SK-N-SH (cell line): ENCODE measurements around the gene ZNF804A. TPM values are rescaled to one million over a fixed set of nuclear protein-coding genes. Genes with fewer than 3 reads are reported as not detected.

Experiments
- CTCF ChIA-PET: fragments of 300-600, 350-600 bp; formaldehyde crosslinking; extraction: SDS; loops from one replicate; lab custom pipeline; 2021; lab: Yijun Ruan, JAX
- POLR2A ChIA-PET: fragments of 350-600 bp; sonication (Branson Sonifier 250); formaldehyde crosslinking; extraction: SDS; loops from one replicate; lab custom pipeline; 2020; ENCODE audit warnings: antibody characterized with exemption, inconsistent platforms; lab: Yijun Ruan, JAX
- DNase-seq: peaks from one replicate; pipeline ENCODE4 v3.0.0; 2012
- H2AFZ ChIP-seq: fragments of 200-600 bp; sonication (generic); 2 replicates; pipeline ENCODE4 v1.8.1; 2016; ENCODE audit warnings: antibody characterized with exemption, mild to moderate bottlenecking, low read depth
- H3F3A ChIP-seq: fragments of 200-600 bp; sonication (generic); replicated peaks from 2 replicates; pipeline ENCODE3; 2016; ENCODE audit warnings: antibody characterized with exemption, mild to moderate bottlenecking; ENCODE audit not compliant: insufficient read depth
- H3K27ac ChIP-seq, 2 experiments: fragments of 200-500 bp in 1 of 2; fragments of 200-600 bp in 1 of 2; sonication (Bioruptor generic) in 1 of 2; sonication (generic), shearing (Covaris generic) in 1 of 2; 2 replicates each; pipeline versions ENCODE4 v1.5.1 to v1.6.1; 2014 to 2016; ENCODE audit warnings: low read depth in 2 of 2, inconsistent platforms in 1 of 2, low read length in 1 of 2, mild to moderate bottlenecking in 1 of 2, mixed read lengths in 1 of 2
- H3K27me3 ChIP-seq: fragments of 200-600 bp; sonication (generic), shearing (Covaris generic); 2 replicates; pipeline ENCODE4 v1.6.1; 2016; ENCODE audit warnings: mixed run types; ENCODE audit not compliant: insufficient read depth
- H3K36me3 ChIP-seq, 2 experiments: fragments of 200-500 bp in 1 of 2; fragments of 200-600 bp in 1 of 2; sonication (Bioruptor generic) in 1 of 2; sonication (generic) in 1 of 2; replicated peaks in 1 of 2; 2 replicates each; pipeline versions ENCODE3 to v1.5.1; 2014 to 2016; ENCODE audit warnings: low read length in 1 of 2, mild to moderate bottlenecking in 1 of 2; ENCODE audit not compliant: insufficient read depth in 2 of 2, control insufficient read depth in 1 of 2
- H3K4me1 ChIP-seq, 2 experiments: fragments of 200-500 bp in 1 of 2; fragments of 200-600 bp in 1 of 2; sonication (Bioruptor generic) in 1 of 2; sonication (generic), shearing (Covaris generic) in 1 of 2; 2 replicates each; pipeline versions ENCODE4 v1.5.1 to v1.6.1; 2014 to 2016; ENCODE audit warnings: low read depth in 1 of 2, low read length in 1 of 2, mixed run types in 1 of 2; ENCODE audit not compliant: insufficient read depth in 2 of 2, control insufficient read depth in 1 of 2
- H3K4me2 ChIP-seq: fragments of 200-600 bp; sonication (generic), shearing (Covaris generic); 2 replicates; pipeline ENCODE4 v1.6.1; 2017; ENCODE audit warnings: mixed run types
- H3K4me3 ChIP-seq, 2 experiments: fragments of 200-500 bp in 1 of 2; fragments of 200-600 bp in 1 of 2; sonication (Bioruptor generic) in 1 of 2; sonication (generic), shearing (Covaris generic) in 1 of 2; 2 replicates each; pipeline versions ENCODE4 v1.5.1 to v1.8.1; 2014 to 2016; ENCODE audit warnings: low read depth in 2 of 2, inconsistent platforms in 1 of 2, low read length in 1 of 2, mild to moderate bottlenecking in 1 of 2, mixed read lengths in 1 of 2, moderate library complexity in 1 of 2
- H3K79me2 ChIP-seq: fragments of 200-600 bp; sonication (generic); 2 replicates; pipeline ENCODE4 v1.8.1; 2017; ENCODE audit warnings: mild to moderate bottlenecking; ENCODE audit not compliant: insufficient read depth
- H3K9ac ChIP-seq: fragments of 200-600 bp; sonication (generic); 2 replicates; pipeline ENCODE4 v1.6.1; 2017; ENCODE audit warnings: mixed run types
- H3K9me2 ChIP-seq: fragments of 200-600 bp; sonication (generic); 2 replicates; pipeline ENCODE4 v1.6.1; 2017; ENCODE audit warnings: mixed run types
- H3K9me3 ChIP-seq: fragments of 200-600 bp; sonication (generic); 2 replicates; pipeline ENCODE4 v1.6.1; 2017; ENCODE audit warnings: mixed run types, mild to moderate bottlenecking, moderate library complexity
- H4K20me1 ChIP-seq: fragments of 200-600 bp; sonication (generic); 2 replicates; pipeline ENCODE4 v1.6.1; 2017; ENCODE audit warnings: mild to moderate bottlenecking, mixed run types; ENCODE audit not compliant: insufficient read depth
- EP300 ChIP-seq, 2 experiments: IDR thresholded peaks; 2 replicates each; pipeline versions ENCODE4 v1.4.0 to v1.6.1; 2012; ENCODE audit warnings: borderline replicate concordance in 1 of 2, low read depth in 1 of 2, low read length in 1 of 2
- FOXM1 ChIP-seq: IDR thresholded peaks from 2 replicates; pipeline ENCODE4 v1.4.0; 2012; ENCODE audit warnings: low read depth, mild to moderate bottlenecking
- GABPA ChIP-seq: IDR thresholded peaks from 2 replicates; pipeline ENCODE4 v1.4.0; 2012; ENCODE audit warnings: low read depth, mild to moderate bottlenecking
- MAX ChIP-seq: IDR thresholded peaks from 2 replicates; pipeline ENCODE4 v1.4.0; 2012; ENCODE audit warnings: low read depth
- NFIC ChIP-seq: IDR thresholded peaks from 2 replicates; pipeline ENCODE4 v1.4.0; 2012; ENCODE audit warnings: borderline replicate concordance
- PBX3 ChIP-seq: IDR thresholded peaks from 2 replicates; pipeline ENCODE4; 2012
- SIN3A ChIP-seq: IDR thresholded peaks from 2 replicates; pipeline ENCODE4 v1.6.1; 2012; ENCODE audit warnings: low read depth, mild to moderate bottlenecking, low read length, moderate library complexity, borderline replicate concordance
- TAF1 ChIP-seq: IDR thresholded peaks from 2 replicates; pipeline ENCODE4 v1.6.1; 2012; ENCODE audit warnings: low read depth, mild to moderate bottlenecking, low read length, moderate library complexity, borderline replicate concordance
- TCF12 ChIP-seq: IDR thresholded peaks from 2 replicates; pipeline ENCODE4 v1.4.0; 2012
- USF2 ChIP-seq: fragments of 150-350 bp; IDR thresholded peaks from 2 replicates; pipeline ENCODE4 v1.6.1; 2017; ENCODE audit warnings: antibody characterized with exemption, low read length, low read depth, borderline replicate concordance
- WGBS: methylation state at CpG from one replicate; pipeline ENCODE4 v1.1.6; 2017; ENCODE audit warnings: low lambda C conversion rate; 5-methylcytosine and 5-hydroxymethylcytosine counted together
- polyA plus RNA-seq, 3 experiments: library from polyadenylated mRNA; depleted of rRNA; stranded (reverse); fragments of >200 nt; gene quantifications; 2 replicates each; pipeline ENCODE4 v1.2.3, GENCODE V29; 2012

The ZNF804A gene
- polyA plus RNA-seq, 1 of the 3 experiments (the other 2 are of a cell fraction): 0.02 TPM

DNA sequence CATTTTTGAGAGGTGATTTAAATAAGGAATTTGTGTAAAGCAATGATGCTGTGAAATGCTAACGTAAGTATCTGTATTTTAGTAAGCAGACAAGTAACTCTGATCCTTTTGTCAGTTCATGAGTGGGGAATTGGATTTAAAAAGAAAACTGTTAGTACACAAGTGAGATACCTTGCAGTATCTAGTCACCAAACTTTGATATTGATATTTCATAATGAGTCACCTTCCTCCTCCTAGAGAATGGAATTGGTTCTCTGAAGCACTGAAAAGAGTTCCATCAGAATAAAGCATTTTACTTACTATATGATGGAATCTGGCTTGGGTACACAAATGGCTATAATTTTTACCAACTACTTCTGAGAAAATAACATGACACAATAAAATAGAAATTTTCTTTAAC lies 232.2 kb downstream of the ZNF804A start:
- no peaks in the 10 kb centered on the region for H3K9me2 ChIP-seq
- TF ChIP-seq EP300 (IDR thresholded peaks at IDR 0.05; ENCODE audit: borderline replicate concordance in 1 of 2, low read depth in 1 of 2, low read length in 1 of 2): no peak
- no peak for TF ChIP-seq TAF1
- no peak for TF ChIP-seq GABPA
- no peak for TF ChIP-seq FOXM1
- TF ChIP-seq PBX3: no peak
- no peak for TF ChIP-seq USF2
- TF ChIP-seq SIN3A: no peak
- TF ChIP-seq MAX: no peak
- DNase-seq: no peak
- no peak overlapping the region for H3K9ac ChIP-seq
- no peaks in the 10 kb centered on the region for H3K36me3 ChIP-seq
- ChIA-PET POLR2A (no interaction called here), CTCF (no interaction called here)
- WGBS: 68% methylated on average over 1 of the region's 1 CpG
- H3K27me3 ChIP-seq: no peaks in the 10 kb centered on the region
- no peak overlapping the region for H3K4me3 ChIP-seq
- peaks cover 0 to 8% of the 10 kb centered on the region in 2 experiments; a peak in 2 of 4 replicates for H3K4me1 ChIP-seq
- no peak overlapping the region for H2AFZ ChIP-seq
- no peak overlapping the region for H3K27ac ChIP-seq
- H3K4me2 ChIP-seq: no peak overlapping the region
- H3F3A ChIP-seq: no peaks in the 10 kb centered on the region
- H3K79me2 ChIP-seq: no peaks in the 10 kb centered on the region
- H4K20me1 ChIP-seq: no peaks in the 10 kb centered on the region
- H3K9me3 ChIP-seq: no peaks in the 10 kb centered on the region

DNA sequence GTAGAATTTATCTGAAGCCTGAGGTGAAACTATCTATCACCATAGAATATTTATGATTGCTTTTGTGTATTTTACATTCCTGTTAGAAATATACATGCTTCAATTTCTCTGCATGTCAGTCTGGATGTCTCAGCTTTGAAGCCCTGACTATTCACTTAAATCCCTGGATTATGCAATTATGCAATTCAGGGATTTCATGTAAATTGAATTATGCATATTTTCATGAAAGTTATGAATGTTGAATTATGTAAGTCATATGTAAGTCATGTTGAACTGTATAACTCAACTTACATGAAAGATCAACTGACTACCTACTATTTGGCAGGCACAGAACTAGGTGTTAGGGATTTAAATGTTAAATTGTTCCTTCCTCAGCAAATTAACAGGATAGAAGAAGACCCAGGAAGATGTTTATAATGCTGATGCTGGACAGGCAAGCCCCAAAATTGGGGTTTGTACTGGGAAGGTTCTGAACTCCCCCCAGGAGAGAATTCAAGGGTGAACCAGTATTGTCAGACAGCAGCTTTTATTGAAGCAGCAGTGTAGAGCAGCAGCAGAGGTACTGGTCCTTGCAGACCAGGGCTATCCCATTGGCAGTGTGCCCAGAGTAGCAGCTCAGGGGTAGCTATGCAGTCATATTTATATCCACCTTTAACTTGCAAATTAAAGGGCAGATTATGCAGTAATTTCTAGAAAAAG lies 236.5 kb downstream of the ZNF804A start:
- DNase-seq: peak; percentile 7
- H3K4me2 ChIP-seq: no peak overlapping the region
- no peaks in the 10 kb centered on the region for H3K36me3 ChIP-seq
- no peaks in the 10 kb centered on the region for H3F3A ChIP-seq
- no peak overlapping the region for H2AFZ ChIP-seq
- no peak overlapping the region for H3K9ac ChIP-seq
- H3K9me2 ChIP-seq: no peaks in the 10 kb centered on the region
- no peak overlapping the region for H3K4me3 ChIP-seq
- H3K4me1 ChIP-seq: peaks cover 0 to 9% of the 10 kb centered on the region in 2 experiments; a peak in 2 of 4 replicates
- H3K27ac ChIP-seq: no peak overlapping the region
- H3K9me3 ChIP-seq: no peaks in the 10 kb centered on the region
- H4K20me1 ChIP-seq: no peaks in the 10 kb centered on the region
- no peaks in the 10 kb centered on the region for H3K79me2 ChIP-seq
- no peak for TF ChIP-seq TCF12
- 0 out of 4 replicates have a peak, but pooled peaks of 1 of the 2 experiments have one; percentile 5 for TF ChIP-seq EP300 (IDR thresholded peaks at IDR 0.05; ENCODE audit: borderline replicate concordance in 1 of 2, low read depth in 1 of 2, low read length in 1 of 2)
- no peak for TF ChIP-seq NFIC
- no peaks in the 10 kb centered on the region for H3K27me3 ChIP-seq
- POLR2A ChIA-PET: no interaction called here
- CTCF ChIA-PET: interaction anchor here (0.7 to 1.1 kb wide), 2 partner anchors 9 to 10 kb away, joined by 3 to 4 read pairs; no protein-coding TSS in a partner anchor
